ENCODE data around the gene ECD. TPM values are rescaled to one million over a fixed set of nuclear protein-coding genes. Genes with fewer than 3 reads are reported as not detected.

Gene ECD
- total and polyA plus RNA-seq, 5 experiments from 2014 or later = 19.9 to 36.0 (median 31.5) TPM

DNA sequence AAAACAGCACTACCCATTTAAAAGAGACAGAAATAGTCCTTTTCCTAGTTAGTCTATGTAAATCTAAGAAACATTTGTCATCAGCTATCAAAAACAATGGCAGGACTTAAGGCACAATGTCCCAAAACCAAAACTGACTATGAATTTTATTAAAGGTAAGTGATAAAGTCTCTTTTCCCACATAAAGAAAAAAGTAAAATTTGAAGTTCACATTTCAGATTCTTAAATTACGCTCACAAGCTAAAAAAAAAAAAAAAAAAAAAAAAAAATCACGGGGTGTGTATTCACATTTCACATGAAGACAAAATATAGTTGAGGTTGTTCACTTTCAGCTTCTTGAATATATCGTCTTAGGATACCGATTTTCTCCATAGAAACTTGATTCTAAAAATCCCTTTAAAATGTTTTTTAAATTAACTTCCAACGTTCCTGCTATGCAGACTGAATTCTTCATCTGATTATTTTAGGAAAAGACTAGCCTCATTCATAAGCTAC, 72.8 kb downstream of the ECD start:
- Mint-ChIP-seq H3K4me1 (peaks cover 16 to 36% (median 31%) of the 10 kb centered on the region in 4 donors), H3K27me3 (no peaks in the 10 kb centered on the region), H3K27ac (peak overlapping the region; percentile 78 to 97 (median 96)), H3K36me3 (peaks cover 0 to 6% (median 0%) of the 10 kb centered on the region in 3 donors), H3K4me3 (peak overlapping the region; percentile 87 to 97 (median 92)), H3K9me3 (no peaks in the 10 kb centered on the region)
- POLR2A ChIA-PET = interaction anchor here (0.6 to 2.6 kb wide), 7 partner anchors 15 to 1792 kb away, joined by 3 to 25 read pairs (median 4); partner anchors contain the start of genes FAM149B1 and NUDT13
- DNase-seq = no peak
- no peak for ATAC-seq

DNA sequence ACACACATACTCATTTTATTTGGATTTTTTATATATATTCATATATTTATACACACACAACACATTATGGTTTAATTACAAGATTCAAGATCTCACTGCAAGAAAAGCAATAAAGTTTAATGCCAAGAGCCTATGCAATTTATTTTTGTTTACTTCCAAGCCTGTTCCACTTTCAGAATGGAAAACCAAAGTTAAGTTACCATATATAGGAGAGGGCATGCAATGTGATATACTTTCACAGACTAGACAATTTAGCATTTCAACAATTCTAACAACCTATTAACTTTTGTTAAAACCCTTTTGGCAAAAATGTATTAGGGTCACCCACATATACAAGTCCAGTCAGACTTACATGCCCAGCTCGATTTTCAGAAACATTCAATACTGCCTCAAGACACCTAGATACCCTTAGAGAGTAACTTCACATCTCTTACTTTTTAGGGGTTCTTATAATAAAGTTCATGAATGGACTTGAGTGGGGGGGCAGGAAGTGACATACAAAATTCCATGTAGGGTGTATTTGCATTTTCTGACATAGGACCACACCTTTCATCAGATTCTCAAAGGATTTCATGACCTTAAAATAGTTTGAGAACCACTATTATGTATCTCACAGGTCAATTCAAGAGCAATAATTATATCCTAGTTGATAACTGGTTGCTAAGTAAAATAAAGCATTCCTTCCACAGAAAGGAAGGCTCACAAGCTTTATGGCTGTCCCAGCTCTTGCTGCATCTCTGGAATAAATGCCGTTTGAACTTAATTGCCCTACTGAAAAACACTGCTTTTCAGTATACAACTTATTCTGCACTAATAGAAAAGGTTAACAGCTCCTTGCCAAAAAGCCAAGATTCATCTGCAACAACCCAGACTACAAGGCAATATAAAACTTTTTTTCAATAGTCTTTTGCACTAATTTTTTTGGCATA, 73.6 kb downstream of the ECD start:
- ATAC-seq (no peak), DNase-seq (no peak)
- Mint-ChIP-seq H3K4me1 (peaks cover 16 to 36% (median 31%) of the 10 kb centered on the region in 4 donors), H3K27me3 (no peaks in the 10 kb centered on the region), H3K27ac (peak overlapping the region in 6 of 10 donors; percentile 27 to 97 (median 45)), H3K9me3 (no peaks in the 10 kb centered on the region), H3K36me3 (peaks cover 0 to 6% (median 0%) of the 10 kb centered on the region in 3 donors), H3K4me3 (peak overlapping the region in 7 of 10 donors; percentile 9 to 95 (median 43))
- POLR2A ChIA-PET = interaction anchor here (0.7 kb wide), 2 partner anchors 1015 to 1793 kb away, joined by 4 to 11 read pairs; no protein-coding TSS in a partner anchor

DNA sequence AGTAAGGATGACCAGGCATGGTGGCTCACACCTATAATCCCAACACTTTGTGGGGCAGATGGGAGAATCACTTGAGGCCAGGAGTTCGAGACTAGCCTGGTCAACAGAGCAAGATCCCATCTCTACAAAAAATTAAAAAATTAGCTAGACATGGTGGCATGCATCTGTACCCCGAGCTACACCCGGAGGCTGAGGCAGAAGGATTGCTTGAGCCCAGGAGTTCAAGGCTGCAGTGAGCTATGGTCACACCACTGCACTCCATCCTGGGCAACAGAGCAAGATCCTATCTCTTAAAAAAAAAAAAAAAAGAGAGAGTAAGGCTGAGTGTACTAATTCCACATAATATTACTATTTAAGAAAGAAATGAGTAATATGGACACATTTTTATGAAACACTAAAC, 75.0 kb downstream of the ECD start:
- Mint-ChIP-seq H3K4me3 (no peak overlapping the region), H3K36me3 (peaks cover 0 to 6% (median 0%) of the 10 kb centered on the region in 3 donors), H3K27ac (peak overlapping the region in 1 of 10 donors; percentile 38), H3K4me1 (peaks cover 20 to 36% (median 30%) of the 10 kb centered on the region in 4 donors), H3K9me3 (no peaks in the 10 kb centered on the region), H3K27me3 (no peaks in the 10 kb centered on the region)
- POLR2A ChIA-PET = interaction anchor here (0.7 to 1.0 kb wide), 2 partner anchors 160 to 401 kb away, joined by 4 read pairs; partner anchors contain the start of gene MRPS16
- DNase-seq (no peak), ATAC-seq (no peak)

GRCh38 chr10:73088304-73088703, 79.5 kb downstream of the ECD start:
- no peak overlapping the region for H3K4me3 Mint-ChIP-seq
- no peak for ATAC-seq

GRCh38 chr10:73086816-73087215, 81.0 kb downstream of the ECD start:
- Mint-ChIP-seq H3K4me3 (no peak overlapping the region), H3K27me3 (no peaks in the 10 kb centered on the region), H3K36me3 (peaks cover 0 to 8% (median 0%) of the 10 kb centered on the region in 3 donors), H3K4me1 (peaks cover 8 to 13% (median 11%) of the 10 kb centered on the region in 4 donors), H3K9me3 (no peaks in the 10 kb centered on the region), H3K27ac (no peak overlapping the region)
- no peak for ATAC-seq
- no peak for DNase-seq
- POLR2A ChIA-PET = interaction anchor here (1.0 kb wide), 1 partner anchor 10 kb away, joined by 9 read pairs; the partner anchor contains the start of gene P4HA1

More at GRCh38 chr10:73088304-73088703, 79.5 kb downstream of the ECD start:
- Mint-ChIP-seq H3K27me3 (no peaks in the 10 kb centered on the region), H3K4me1 (peaks cover 7 to 16% (median 12%) of the 10 kb centered on the region in 4 donors), H3K36me3 (peaks cover 0 to 8% (median 0%) of the 10 kb centered on the region in 3 donors), H3K9me3 (no peaks in the 10 kb centered on the region), H3K27ac (no peak overlapping the region)
- DNase-seq = no peak
- POLR2A ChIA-PET = no interaction called here

- POLR2A ChIA-PET = no interaction called here
These were observed 83.6 kb downstream of the ECD start for GRCh38 chr10:73084209-73084608.

More at GRCh38 chr10:73084209-73084608, 83.6 kb downstream of the ECD start:
- no peak for DNase-seq
- ATAC-seq = no peak
- Mint-ChIP-seq H3K9me3 (no peaks in the 10 kb centered on the region), H3K4me3 (no peak overlapping the region), H3K36me3 (peaks cover 0 to 4% (median 0%) of the 10 kb centered on the region in 3 donors), H3K4me1 (peaks cover 8 to 13% (median 11%) of the 10 kb centered on the region in 4 donors), H3K27me3 (no peaks in the 10 kb centered on the region), H3K27ac (no peak overlapping the region)

Other genes starting within 250 kb of the ECD start
- gene PLA2G12B, start 213.2 kb downstream of the ECD start, total RNA-seq = not detected
- not detected for gene PLA2G12B, start 213.2 kb downstream of the ECD start, polyA plus RNA-seq
- gene P4HA1, start 71.1 kb downstream of the ECD start, total RNA-seq = 10 to 100 TPM; 16.0 to 16.6 TPM
- gene P4HA1, start 71.1 kb downstream of the ECD start, polyA plus RNA-seq = 10 to 100 TPM; 14.2 to 17.6 (median 14.4) TPM
- gene NUDT13, start 57.6 kb downstream of the ECD start, total RNA-seq = 1 to 10 TPM; 2.2 to 3.4 TPM
- gene NUDT13, start 57.6 kb downstream of the ECD start, polyA plus RNA-seq = 1 to 10 TPM; 1.0 to 1.7 (median 1.3) TPM
- gene FAM149B1, start 111 bp upstream of the ECD start, total RNA-seq = 10 to 100 TPM; 20.3 to 21.5 TPM
- 1 to 10 TPM; 5.1 to 5.6 (median 5.4) TPM for gene FAM149B1, start 111 bp upstream of the ECD start, polyA plus RNA-seq
- 10 to 100 TPM; 28.5 to 30.8 TPM for gene DNAJC9, start 79.2 kb upstream of the ECD start, total RNA-seq
- gene DNAJC9, start 79.2 kb upstream of the ECD start, polyA plus RNA-seq = 10 to 100 TPM; 27.5 to 28.7 (median 27.6) TPM
- 10 to 100 TPM; 51.3 to 54.3 TPM for gene MRPS16, start 84.6 kb upstream of the ECD start, total RNA-seq
- 100 to 1,000 TPM in 1 of 3 donors, 10 to 100 TPM in 2; 91.1 to 117 (median 92.4) TPM for gene MRPS16, start 84.6 kb upstream of the ECD start, polyA plus RNA-seq
- gene CFAP70, start 190.9 kb upstream of the ECD start, total RNA-seq = 1 to 10 TPM; 6.7 to 9.0 TPM
- gene CFAP70, start 190.9 kb upstream of the ECD start, polyA plus RNA-seq = under 1 TPM; 0.31 to 0.50 (median 0.39) TPM
- 100 to 1,000 TPM; 105 to 112 TPM for gene ANXA7, start 246.1 kb upstream of the ECD start, total RNA-seq
- 100 to 1,000 TPM; 168 to 193 (median 179) TPM for gene ANXA7, start 246.1 kb upstream of the ECD start, polyA plus RNA-seq